ENCODE results near the gene USHBP1.

USHBP1 gene

GRCh38 chr19:17202713-17203112, 61.8 kb downstream of the USHBP1 start:
- Histone ChIP-seq H3K36me3 (peaks cover 12% of the 10 kb centered on the region), H3K9me3 (no peaks in the 10 kb centered on the region), H3K27me3 (no peaks in the 10 kb centered on the region), H3K4me1 (no peaks in the 10 kb centered on the region), H3K4me3 (ENCODE audit: low read depth, low read length) (no peak overlapping the region)
- DNase-seq: no peak
- no peak for TF ChIP-seq CTCF (IDR thresholded peaks at IDR 0.05; ENCODE audit: low read depth, low read length)

GRCh38 chr19:17202249-17202648, 62.3 kb downstream of the USHBP1 start:
- no peaks in the 10 kb centered on the region for H3K4me1 ChIP-seq
- no peak overlapping the region for H3K4me3 ChIP-seq (ENCODE audit: low read depth, low read length)
- H3K27me3 ChIP-seq: no peaks in the 10 kb centered on the region
- H3K36me3 ChIP-seq: peaks cover 12% of the 10 kb centered on the region
- TF ChIP-seq CTCF (IDR thresholded peaks at IDR 0.05; ENCODE audit: low read depth, low read length): no peak
- H3K9me3 ChIP-seq: no peaks in the 10 kb centered on the region
- DNase-seq: no peak

- TF ChIP-seq CTCF (IDR thresholded peaks at IDR 0.05; ENCODE audit: low read depth, low read length): no peak
- Histone ChIP-seq H3K27me3 (no peaks in the 10 kb centered on the region), H3K4me3 (ENCODE audit: low read depth, low read length) (no peak overlapping the region), H3K4me1 (no peaks in the 10 kb centered on the region), H3K36me3 (peaks cover 12% of the 10 kb centered on the region), H3K9me3 (no peaks in the 10 kb centered on the region)
- peak; percentile 79 for DNase-seq
These were observed 64.0 kb downstream of the USHBP1 start for GRCh38 chr19:17200408-17201079.

All from BE2C (cell line).